Stomach (tissue), 4 donors: Measurements from ENCODE around the gene CDKN1A.

Experiments
- CTCF ChIP-seq, 7 experiments: fragments of 450-650 bp in 4 of 7; fragments of 200-600 bp in 3 of 7; sonication (generic) in 3 of 7; IDR thresholded peaks; one replicate each; pipeline ENCODE4 v1.5.1; 2016 to 2019; ENCODE audit warnings: antibody characterized with exemption in 7 of 7, control low read depth in 2 of 7, mild to moderate bottlenecking in 1 of 7
- EP300 ChIP-seq: sonication (generic); formaldehyde crosslinking; IDR thresholded peaks from one replicate; pipeline ENCODE4 v1.6.1; 2017; ENCODE audit warnings: antibody characterized with exemption
- POLR2A ChIP-seq, 4 donors: fragments of 450-650 bp; IDR thresholded peaks; one replicate each; pipeline ENCODE4 v1.6.1; 2016; ENCODE audit warnings: antibody characterized with exemption in 4 of 4, control low read depth in 2 of 4, mild to moderate bottlenecking in 1 of 4, moderate library complexity in 1 of 4

GRCh38 chr6:36663504-36664446 lies 14.7 kb upstream of the CDKN1A start:
- TF ChIP-seq CTCF (IDR thresholded peaks at IDR 0.05) (no peak), POLR2A (IDR thresholded peaks at IDR 0.05) (no peak), EP300 (no peak)
